GM06990 (cell line): ENCODE data around the gene MAGEB17.

Experiments
- DNase-seq: peaks from one replicate; pipeline ENCODE4 v3.0.0-alpha.2; 2011; ENCODE audit not compliant: insufficient read length; ENCODE audit errors: extremely low read depth
- H3K27me3 ChIP-seq: replicated peaks from 2 replicates; pipeline ENCODE4 v1.6.0; 2011; ENCODE audit warnings: low read length; ENCODE audit not compliant: control insufficient read depth, insufficient read depth
- H3K36me3 ChIP-seq: 2 replicates; pipeline ENCODE4 v1.5.1; 2011; ENCODE audit warnings: low read length; ENCODE audit not compliant: control insufficient read depth, insufficient read depth
- H3K4me3 ChIP-seq: replicated peaks from 2 replicates; pipeline ENCODE4 v1.5.1; 2011; ENCODE audit warnings: low read depth, mild to moderate bottlenecking, control low read depth, low read length
- CTCF ChIP-seq: IDR thresholded peaks from 2 replicates; pipeline ENCODE4 v1.5.1; 2011; ENCODE audit warnings: low read length, control low read depth, mild to moderate bottlenecking, inconsistent platforms; ENCODE audit not compliant: insufficient read depth, poor library complexity, severe bottlenecking

Gene MAGEB17

GRCh38 chrX:16215660-16216059 lies 48.4 kb downstream of the MAGEB17 start:
- TF ChIP-seq CTCF: no peak
- no peak for DNase-seq
- no peaks in the 10 kb centered on the region for H3K27me3 ChIP-seq
- no peak overlapping the region for H3K4me3 ChIP-seq
- no peaks in the 10 kb centered on the region for H3K36me3 ChIP-seq
